Central memory CD4-positive, alpha-beta T cell (primary cell): ENCODE measurements around the gene RASSF8.

ENCODE experiments used
- DNase-seq: peaks from one replicate; pipeline ENCODE4 v3.0.0; 2022

The RASSF8 gene

DNA sequence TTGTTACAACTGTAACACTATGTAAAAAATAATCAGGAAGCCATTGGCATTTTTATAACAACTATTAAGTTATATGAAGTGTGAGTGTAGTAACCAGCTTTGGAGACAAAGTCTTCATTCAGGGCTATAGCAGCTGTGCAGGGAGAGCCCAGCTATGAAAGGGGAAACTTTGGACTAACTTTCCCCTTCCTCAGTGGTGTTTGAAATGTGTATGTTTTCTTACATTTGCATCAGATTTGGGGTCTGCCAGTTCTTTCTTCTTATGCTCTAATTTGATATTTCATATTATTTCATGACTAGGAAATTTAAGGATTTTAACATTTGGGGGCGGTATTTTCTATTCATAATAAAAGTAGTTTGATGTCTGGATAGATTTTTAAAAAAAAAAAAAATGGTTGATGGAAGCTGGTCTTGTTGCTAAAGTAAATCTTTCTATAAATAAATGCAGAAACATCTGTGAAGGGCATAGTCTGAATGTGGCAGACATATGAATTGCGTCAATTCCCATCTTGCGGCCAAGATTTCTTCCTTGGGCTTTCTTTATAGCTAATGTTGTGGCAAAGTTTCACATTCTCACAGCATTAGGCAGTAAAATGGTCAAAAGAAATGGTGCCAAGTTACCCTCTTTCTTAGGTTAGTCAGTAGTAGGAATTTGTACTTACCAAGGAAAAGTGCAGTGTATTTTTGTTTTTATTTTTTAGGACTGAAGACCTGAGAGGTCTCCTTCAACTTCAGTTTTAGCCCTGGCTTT is 35.6 kb downstream of the RASSF8 start:
- no peak for DNase-seq

DNA sequence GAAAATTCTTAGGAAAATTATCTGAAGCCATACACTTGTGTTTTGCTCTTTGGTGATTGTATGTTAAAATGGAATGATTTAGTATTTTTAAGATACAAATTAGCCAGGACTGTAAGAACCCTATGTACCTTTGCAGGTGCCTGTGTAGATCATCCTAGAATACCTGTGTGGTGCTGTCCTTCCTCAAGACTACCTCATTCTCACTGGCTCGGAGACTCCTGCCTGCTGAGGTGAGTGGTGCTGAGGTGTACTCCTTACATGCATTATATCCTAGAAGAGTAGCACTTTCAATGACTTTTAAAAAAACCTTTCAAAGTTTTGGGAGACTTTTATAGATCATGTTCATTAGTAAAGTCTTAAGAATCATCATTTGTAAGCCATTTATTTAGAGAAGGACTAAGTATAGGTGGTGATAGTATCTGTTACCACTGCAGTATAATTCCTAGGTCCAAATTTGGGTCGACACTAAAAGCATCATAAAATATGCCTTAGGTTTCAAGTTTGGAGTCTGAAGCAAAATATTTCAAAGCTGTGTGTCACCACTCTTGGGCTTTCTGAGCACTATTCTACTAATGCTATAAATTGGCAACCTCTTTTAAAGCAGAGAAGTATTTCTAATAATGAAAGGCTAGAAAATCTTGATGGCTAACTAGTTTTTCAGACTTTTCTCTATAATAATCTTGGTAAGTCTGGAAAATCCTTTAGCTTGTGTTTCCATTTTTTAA is 36.6 kb downstream of the RASSF8 start:
- DNase-seq: no peak

DNA sequence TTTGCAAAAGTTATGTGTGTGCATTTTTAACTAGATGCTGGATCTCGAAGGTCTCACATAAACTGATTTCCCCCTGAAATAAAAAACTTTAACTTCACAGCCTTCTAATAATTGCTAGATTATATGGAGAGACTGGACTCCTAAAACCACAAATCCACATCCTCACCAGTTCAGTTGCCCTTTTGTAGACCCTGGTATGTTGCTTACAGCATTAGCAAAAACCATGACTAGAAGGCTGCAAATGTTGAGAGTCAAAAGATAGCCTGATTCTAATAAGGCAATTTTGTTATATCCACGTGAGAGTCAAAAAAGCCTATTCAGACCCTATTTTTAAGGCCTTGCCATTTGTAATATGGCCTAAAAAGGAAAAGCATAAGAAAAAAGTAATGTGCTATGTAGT is 37.4 kb downstream of the RASSF8 start:
- no peak for DNase-seq

DNA sequence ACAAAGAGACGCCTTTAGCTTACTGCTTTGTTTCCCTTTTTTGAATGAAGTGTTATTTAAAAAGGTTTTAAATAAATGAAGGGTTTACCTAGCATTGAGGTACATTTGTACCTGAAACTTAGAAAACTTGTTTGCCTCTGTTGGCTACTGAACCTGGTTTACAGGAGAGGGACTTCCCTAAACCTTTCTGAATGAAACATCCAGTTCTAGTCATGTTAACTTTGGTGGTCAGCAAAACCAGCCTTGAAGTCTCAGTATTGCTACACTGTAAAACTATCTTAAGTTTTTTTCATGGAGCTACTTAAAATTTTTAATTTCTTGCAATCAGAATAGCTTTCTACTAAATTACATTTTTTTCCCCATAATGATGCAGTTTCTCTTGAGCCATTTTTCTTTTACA is 38.2 kb downstream of the RASSF8 start:
- no peak for DNase-seq

DNA sequence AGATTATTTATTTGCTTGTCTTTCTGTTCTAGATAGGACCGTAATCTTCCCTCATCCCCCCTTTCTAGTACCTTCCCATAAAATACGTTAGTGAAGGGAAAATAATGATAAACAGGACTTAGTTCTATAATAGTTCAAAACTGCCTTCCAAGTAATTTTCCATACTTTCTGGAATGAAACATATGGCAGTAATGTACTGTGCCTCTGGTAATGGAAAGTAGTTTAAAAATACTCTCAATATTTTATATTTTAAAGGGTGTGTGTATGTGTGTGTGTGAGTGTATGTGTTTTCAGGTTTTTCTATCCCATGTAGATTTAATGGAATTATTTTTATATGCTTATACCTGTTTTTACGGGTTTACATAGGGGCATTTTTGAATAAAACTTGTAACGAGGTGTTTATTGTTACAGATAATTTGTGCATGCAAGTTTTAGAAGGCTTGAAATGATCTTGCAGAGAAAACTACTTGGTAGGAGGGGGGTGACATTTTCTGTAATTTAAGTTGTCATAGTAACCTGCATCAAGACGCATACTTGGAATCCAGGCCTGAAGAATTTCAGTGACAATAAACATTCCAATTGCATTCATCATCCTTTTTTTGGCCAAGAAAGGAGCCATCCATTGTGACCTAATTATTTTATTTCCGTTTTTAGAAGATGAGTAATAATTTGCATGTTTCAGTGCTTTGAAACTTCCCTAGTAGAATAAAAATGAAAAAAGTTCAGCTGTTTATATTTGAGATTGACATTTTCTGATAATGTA is 38.9 kb downstream of the RASSF8 start:
- no peak for DNase-seq

DNA sequence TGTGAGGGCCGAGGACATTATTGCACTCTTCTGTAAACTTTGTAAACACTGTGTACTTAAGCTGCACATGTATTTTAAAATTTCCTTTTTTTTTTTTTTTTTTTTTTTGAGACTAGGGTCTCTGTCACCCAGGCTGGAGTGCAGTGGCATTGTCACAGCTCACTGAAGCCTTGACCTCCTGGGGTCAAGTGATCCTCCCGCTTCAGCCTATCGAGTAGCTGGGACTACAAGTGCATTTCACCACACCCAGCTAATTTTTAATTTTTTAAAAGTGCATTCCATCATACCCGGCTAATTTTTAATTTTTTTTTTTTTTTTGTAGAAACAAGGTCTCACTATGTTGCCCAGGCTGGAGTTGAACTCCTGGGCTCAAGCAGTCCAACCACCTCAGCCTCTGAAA is 42.4 kb downstream of the RASSF8 start:
- no peak for DNase-seq

DNA sequence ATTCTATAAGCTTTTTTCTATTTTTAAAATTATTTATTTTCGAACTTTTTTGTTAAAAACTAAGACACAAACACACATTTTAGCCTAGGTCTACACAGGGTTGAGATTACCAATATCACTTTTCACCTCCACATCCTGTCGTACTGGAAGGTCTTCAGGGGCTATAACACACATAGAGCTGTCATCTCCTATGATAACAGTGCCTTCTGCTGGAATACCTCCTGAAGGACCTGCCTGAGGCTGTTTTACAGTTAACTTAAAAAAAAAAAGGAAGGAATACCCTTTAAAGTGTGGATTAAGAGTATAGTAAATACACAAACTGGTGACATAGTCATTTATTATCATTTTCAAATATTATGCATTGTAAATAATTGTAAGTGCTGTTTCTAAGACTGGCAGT is 43.0 kb downstream of the RASSF8 start:
- DNase-seq: no peak

DNA sequence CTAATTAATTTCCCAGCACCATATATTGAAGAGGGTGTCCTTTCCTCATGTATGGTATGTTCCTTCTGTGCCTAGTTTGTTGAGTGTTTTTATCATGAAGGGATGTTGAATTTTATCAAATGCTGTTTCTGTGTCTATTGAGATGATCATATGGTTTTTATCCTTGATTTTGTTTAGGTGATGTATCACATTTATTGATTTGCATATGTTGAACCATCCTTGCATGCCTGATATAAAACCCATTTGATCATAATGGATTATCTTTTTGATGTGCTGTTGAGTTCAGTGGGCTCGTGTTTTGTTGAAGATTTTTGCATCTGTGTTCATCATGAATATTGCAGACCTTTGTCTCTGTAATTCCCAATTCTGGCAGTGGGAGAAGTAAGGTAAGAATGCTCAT is 44.6 kb downstream of the RASSF8 start:
- no peak for DNase-seq

DNA sequence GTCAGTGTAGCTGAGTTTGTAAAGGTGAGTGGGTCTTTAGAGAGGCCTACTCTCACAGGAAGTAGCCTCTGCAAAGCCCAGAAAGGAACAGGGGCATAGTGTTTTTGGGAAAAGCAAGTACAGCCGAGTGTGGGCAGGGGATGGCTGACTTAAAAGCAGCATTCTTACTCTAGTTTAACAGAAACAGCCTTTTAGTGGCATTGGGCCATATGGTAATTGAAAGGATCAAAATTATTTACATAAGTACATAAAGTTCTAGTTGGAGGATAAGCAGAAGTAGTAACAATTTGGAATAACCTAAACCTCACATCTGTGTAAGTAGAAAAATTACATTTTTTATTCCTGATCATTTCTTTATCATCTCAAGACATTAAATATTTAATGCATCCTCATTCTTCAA is 49.1 kb downstream of the RASSF8 start:
- DNase-seq: no peak

DNA sequence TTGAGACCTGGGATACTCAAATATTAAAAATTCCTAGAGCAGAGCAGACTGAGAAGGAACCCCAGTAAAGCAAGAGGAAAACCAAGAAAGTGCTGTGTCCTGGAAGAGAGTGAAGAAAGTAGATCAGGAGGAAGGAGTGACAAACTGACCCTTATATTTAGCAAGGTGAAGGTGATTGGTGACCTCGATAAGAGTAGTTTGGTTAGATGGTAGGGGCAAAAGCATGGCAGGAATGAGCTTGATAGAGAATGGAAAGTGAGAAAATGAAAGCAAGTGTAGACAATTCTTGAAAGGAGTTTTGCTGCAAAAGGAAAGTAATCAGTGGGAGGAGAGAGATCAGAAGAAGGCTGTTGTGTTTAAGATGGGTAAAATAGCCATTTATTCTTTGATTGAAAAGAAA is 51.1 kb downstream of the RASSF8 start:
- no peak for DNase-seq

DNA sequence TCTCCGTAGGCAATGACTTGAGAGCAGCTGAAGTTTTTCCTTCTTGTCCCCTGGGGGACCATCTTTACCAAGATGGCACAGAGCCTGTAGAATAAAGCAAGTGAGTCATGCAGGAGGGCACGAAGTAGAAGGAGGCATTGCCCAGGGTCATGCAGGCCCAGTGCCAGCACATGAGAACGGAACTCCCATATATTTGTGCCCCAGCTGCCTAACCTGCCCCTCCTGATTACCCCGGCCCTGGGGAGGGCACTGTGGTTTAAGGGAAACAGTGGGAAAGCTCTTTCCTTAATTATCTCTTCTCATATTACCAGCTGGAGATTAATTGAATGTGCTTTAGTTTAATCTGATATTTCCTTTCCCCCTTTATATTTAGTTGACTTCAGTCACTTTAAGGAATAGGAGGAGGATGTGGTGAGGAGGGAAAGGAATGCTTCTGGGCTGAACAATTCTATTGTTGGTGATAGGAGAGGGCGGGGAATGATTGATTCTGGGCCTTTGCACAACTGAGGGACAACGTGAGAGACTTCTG is 51.9 kb downstream of the RASSF8 start:
- no peak for DNase-seq

DNA sequence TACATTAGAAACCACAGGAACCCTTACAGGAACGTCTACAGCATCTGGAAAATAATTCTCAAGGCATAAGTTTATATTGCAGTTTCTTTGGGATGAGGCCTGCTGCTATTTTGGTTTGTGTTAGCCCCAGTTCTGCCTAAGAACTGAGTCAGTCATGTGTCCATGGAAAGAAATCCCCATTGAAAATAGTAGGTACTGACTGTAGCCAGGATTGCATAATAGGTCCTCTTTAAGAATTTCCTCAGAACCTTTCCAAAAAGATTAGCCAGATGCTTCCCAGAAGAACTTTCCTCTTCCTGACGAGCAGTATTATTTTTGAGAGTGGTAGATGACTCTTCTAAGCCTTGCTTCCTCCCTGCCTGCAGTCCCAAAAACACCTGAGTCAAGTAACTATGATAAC is 52.6 kb downstream of the RASSF8 start:
- DNase-seq: no peak

DNA sequence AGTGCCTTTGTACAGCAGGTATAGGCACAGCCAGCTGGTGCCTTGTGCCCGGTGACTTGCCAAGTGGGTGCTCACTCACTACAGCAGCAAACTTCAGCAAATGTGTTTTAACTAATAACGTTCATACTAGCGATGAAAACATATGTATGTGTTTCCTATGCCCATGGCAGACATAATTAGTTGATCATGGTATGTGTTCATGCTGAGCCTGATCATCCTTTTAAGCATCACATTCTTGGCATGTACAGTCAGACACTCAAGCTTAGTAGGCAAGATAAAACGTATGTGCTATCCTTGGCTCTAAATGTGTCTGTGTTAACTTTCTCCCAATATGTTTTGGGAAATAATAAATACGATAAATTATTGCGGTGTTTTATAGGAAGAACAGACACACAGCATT is 55.6 kb downstream of the RASSF8 start:
- DNase-seq: no peak

DNA sequence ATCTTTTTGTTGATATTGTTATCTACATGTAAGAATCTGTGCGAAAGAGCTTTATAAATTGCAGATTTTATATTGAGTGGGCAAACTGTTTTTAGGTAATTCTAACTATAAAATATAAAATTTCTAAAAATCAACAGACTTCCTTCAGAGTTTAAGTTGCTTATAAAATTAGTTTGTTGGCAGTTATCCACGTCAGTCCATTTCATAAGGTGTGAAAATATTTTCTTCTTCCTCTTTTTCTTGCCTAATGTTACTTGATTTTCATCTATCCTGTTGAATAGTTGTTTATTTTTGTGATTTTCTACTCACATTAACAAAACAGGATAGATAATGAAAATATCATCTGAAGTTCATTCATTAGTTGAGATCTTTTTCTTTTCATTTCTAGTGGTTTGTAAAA is 58.0 kb downstream of the RASSF8 start:
- DNase-seq: no peak

DNA sequence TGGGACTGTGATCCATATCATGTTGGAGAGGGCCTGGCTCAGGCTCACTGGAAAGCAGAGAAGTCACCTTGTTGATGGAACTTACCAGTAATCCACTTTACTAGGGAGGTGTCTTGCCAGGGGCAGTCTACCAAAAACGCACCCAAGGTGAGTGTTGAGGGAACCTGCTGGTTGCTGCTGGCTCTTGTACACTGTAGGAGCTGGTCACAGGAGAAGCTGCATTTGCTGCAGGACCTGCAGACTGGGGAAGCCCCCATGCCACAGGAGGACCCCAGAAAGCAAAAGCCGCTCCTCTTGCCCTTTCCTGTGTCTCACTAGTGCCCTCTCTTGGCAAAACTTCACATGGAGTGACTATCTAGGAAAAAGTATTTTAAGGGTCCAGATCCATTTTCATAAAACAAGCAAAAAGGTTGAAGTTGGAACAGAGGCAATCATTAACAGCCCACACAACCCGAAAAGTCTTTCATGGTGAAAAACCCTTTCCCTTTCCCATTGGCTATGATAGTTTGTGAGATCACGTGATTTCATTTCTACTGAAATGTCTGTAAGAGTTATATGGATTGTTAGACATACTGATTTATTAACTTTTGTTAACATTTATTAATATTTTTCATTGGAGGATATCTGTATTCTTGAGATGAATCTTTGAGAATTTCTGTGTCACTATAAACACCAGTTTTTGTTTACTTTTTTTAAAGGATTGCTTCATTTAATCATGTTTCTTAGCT is 59.2 kb downstream of the RASSF8 start:
- no peak for DNase-seq

DNA sequence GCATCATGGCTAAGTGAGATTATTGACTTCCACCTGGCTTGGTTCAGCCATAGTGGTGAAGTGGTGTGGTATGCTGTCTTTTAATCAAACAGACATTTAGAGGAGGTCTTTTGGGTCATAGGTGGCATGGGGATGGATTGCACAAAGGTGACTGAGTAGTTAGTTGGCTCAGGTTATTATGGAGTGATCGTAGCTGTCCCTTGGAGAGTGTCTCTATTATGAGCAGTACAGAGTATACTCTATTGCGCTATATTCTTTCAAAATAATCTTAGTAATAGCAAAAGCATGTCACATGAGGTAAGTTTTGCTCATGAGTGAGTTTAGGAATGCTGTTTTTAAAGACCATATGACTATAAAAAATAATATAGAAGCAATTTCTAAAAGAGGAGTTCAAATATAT is 60.4 kb downstream of the RASSF8 start:
- DNase-seq: no peak

DNA sequence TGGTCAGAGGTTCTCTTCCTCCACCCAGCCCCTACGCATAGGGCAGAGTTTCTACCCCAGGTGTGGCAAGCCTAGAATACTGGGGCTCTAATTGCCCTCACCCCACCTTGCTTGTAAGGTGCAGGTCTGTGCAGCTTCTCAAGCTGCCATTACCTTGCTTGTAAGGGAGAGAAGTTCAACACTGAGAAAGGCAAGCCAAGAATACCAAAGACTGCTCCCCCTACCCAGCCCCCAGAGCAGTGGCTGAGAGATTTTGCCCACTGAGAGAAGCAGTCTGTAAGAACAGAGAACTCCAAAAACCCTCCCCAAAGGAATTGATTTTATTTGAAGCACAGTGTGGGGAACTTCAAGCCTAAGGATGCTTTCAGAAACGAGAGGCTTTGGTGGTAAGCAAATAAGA is 63.1 kb downstream of the RASSF8 start:
- no peak for DNase-seq

DNA sequence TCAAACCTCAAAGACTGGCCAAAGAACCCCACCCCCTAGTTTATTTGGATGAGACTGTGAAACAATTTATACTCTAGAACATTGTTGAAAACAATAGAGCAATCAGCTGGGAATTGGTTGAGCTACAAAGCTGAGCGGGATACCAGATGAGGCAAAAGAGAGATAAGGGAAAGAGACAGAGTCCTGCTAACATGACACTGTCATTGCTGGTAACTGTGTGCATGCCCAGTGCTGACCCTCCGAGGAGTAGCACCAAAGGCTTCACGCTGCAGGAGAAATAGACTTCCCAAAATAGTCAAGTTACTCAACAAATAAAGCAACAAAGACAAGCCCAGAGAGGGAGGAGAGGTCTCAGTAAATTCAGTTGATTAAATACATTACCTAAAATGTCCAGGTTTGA is 63.6 kb downstream of the RASSF8 start:
- DNase-seq: no peak

DNA sequence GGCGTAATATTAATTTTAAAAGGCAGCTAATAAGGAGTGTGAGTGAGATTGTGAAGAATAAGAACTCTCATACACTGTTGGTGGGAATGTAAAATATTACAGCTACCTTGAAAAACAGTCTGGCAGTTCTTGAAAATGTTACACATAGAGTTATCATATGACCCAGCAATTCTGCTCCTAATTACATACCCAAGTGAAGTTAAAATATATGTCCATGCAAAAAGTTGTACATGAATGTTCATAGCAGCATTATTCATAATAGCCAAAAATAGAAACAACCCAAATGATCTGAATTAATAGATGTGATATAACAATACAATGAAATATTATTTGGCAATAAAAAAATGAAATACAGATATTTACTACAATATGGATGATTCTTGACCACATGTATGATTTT is 68.2 kb downstream of the RASSF8 start:
- DNase-seq: no peak

DNA sequence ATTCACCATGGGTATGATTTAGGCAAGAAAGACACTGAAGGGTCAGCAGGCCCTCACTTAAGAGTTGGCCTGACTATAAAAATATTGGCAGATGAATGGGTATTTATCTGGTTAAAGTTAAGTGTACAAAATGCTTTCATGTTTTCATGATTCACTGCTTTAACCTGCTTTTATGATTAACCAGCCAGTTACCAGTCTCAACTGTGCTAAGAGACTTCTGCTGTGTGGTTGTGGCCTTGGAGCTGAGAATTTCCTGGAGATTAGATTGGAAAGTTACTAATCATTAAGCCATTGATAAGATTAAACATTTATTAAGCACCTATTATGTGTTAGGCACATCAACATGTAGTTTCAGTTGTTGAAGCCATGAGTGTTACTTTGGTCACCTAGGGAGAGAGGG is 68.9 kb downstream of the RASSF8 start:
- no peak for DNase-seq

DNA sequence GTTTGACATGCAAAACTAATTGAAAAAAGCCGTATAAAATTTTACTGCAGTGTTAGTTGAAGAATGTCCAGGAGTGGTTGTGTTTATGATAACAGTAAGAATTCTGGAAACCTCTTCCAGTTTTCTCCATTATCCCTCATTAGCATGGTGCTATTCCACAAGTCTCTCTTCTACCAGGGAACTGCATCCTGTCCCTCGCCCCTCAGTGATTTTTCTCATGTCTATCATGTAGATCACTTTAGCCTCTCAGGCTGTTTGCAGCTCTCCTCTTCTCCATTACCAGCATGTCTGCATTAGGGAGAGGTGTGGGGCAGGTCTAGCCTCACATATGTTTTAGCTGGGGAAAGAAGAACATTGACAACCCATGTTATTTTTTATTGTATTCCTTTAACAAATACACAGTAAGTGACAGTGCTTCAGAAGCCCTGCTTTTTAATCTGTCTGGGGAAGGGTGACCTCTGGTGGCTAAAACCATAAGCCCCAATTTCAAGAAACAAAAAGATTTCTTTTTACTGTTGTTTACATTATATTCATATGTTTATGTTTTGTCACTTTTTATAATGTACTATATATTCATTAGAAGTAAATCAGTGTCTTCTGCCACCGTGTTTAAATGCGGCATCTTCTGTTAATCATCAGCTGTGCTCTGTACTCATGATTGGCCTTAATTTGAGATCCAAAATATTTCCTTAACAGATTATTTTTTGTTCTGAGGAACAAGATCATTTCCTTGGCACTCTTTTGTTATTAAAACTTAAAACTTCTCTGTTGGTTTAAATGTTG is 70.7 kb downstream of the RASSF8 start:
- DNase-seq: no peak

DNA sequence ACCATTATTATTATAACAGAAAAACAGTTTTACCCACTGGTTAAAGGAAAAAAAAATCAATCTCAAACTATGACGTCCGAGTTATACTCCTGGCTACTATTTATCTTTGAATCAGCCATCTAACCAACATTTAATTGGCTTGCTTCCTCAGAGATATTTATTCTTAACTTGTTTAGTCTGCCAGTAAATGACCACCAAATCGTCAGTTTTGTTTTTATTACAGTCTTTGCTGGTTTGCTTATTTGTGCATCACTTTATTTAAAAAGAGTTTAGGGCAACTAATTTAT is 71.2 kb downstream of the RASSF8 start:
- DNase-seq: no peak
